Fibroblast of mammary gland (primary cell): ENCODE measurements around the gene ZNF778.
A peak's percentile ranks its signal among the peaks of the same experiment; 100 is the strongest.

Experiments
- DNase-seq: peaks from one replicate; pipeline ENCODE4 v3.0.0-alpha.2; 2010; ENCODE audit warnings: low read depth
- H3K4me3 ChIP-seq: 2 replicates; pipeline ENCODE4 v1.5.1; 2011; ENCODE audit warnings: low read depth, mild to moderate bottlenecking, low read length, moderate library complexity; ENCODE audit not compliant: control insufficient read depth
- TF ChIP-seq, protein P1 (sequence below): conservative IDR thresholded peaks from 2 replicates; pipeline ENCODE4 v1.5.1; 2011; ENCODE audit warnings: low read depth, low read length, inconsistent platforms; ENCODE audit not compliant: control insufficient read depth, insufficient read depth

ZNF778 gene

DNA sequence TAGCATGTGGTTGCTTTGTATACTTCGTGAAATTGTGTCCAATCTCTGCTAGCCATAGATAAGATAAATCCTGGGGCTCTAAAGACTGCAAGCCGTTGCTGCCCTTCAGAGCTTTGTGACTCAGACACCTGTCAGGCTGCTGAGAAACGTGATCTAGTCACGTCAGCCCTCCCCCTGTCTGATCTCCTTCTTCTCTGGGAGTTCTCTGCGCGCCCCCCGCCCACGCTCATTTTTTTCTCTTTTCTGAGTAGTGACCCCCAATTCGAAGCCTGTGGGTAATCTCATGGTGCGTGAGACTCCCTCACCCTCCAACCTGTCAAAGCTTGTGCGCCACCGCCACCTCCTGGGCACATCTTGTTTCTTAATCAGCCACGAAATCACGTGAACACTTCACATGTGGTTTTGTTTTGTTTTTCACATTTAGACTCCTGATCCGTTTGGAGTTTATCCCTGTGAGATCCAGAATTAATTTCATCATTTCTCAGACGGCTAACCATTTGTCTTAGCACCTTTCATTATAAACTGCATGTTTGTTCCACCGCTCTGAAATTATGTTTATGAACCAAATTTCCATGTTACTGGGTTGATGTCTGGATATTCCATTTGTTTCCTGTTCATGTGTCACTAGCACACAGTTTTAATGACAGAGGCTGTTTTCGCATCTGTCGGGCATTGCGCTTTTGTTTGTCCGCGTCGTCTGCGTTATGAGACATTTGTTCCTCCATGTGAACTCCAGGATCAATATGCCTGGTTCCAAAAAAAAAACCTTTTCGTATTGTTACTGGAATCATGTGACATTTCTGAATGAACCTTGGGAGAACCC is 977 bp upstream of the ZNF778 start:
- H3K4me3 ChIP-seq, result peak overlapping the region; percentile 86
- TF ChIP-seq, protein P1, sequence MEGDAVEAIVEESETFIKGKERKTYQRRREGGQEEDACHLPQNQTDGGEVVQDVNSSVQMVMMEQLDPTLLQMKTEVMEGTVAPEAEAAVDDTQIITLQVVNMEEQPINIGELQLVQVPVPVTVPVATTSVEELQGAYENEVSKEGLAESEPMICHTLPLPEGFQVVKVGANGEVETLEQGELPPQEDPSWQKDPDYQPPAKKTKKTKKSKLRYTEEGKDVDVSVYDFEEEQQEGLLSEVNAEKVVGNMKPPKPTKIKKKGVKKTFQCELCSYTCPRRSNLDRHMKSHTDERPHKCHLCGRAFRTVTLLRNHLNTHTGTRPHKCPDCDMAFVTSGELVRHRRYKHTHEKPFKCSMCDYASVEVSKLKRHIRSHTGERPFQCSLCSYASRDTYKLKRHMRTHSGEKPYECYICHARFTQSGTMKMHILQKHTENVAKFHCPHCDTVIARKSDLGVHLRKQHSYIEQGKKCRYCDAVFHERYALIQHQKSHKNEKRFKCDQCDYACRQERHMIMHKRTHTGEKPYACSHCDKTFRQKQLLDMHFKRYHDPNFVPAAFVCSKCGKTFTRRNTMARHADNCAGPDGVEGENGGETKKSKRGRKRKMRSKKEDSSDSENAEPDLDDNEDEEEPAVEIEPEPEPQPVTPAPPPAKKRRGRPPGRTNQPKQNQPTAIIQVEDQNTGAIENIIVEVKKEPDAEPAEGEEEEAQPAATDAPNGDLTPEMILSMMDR, result peak; percentile 58
- DNase-seq, result peak; percentile 78

DNA sequence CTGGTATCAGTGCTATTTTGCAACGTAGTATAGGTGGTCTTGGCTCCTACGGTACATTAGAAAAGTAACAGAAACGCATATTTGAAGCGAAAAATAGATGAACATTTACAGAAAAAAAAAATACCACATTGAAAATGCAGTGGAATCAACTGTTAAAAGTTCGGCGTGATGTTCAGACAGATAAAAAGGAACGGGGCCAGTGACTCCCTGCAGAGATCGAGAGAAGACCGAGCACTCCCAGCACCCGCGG is 440 bp upstream of the ZNF778 start:
- H3K4me3 ChIP-seq, result peak overlapping the region; percentile 86
- TF ChIP-seq, protein P1, result no peak
- DNase-seq, result no peak

DNA sequence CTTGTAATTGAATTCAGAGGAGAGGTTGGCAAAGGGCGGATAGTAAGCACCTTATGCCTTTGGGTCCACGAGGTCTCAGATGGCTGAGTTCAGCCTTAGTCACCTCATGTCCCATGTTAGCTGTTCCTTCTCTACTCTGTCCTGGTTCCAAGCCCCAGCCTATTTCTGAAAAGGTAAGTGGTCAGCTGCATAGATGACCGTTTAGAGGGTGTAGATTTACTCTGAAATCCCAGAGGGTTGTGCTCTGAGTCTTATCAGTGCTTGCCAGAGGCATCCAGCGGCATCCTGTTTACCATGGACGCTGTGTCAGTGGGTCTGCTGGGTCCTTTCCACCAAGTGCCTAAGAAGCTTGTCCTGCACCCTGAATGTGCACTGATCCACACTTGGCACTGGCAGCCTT is 1.9 kb downstream of the ZNF778 start:
- DNase-seq, result no peak
- TF ChIP-seq, protein P1, result no peak
- no peak overlapping the region for H3K4me3 ChIP-seq

DNA sequence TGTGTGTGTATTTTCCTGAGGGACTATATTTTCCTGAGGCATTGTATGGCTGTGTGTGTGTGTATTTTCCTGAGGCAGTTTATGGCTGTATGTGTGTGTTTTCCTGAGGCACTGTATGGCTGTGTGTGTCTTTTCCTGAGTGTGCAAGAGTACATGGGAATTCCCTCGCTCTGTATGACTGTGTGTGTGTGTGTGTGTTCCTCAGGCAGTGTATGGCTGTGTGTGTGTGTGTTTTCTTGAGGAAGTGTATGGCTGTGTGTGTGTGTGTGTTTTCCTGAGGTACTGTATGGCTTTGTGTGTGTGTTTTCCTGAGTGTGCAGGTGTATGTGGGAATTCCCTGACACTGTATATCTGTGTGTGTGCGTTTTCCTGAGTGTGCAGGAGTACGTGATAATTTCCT is 4.1 kb downstream of the ZNF778 start:
- no peak for DNase-seq
- H3K4me3 ChIP-seq, result no peak overlapping the region
- TF ChIP-seq, protein P1, result no peak

DNA sequence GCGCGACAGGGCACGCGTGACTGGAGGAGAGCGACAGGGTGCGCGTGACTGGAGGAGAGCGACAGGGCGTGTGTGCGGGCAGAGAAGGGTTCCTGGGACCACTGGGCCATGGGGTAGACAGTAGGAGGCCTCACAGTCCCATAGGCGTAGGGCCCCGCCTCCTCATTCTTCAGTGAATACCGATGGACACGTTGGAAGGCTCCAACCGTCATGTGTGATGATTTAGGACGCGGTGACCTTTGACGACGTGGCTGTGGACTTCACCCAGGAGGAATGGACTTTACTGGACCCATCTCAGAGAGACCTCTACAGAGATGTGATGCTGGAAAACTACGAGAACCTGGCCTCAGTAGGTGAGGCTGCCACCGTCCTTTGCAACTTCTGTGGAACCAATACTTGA is 5.4 kb downstream of the ZNF778 start:
- TF ChIP-seq, protein P1, result no peak
- no peak overlapping the region for H3K4me3 ChIP-seq
- no peak for DNase-seq

DNA sequence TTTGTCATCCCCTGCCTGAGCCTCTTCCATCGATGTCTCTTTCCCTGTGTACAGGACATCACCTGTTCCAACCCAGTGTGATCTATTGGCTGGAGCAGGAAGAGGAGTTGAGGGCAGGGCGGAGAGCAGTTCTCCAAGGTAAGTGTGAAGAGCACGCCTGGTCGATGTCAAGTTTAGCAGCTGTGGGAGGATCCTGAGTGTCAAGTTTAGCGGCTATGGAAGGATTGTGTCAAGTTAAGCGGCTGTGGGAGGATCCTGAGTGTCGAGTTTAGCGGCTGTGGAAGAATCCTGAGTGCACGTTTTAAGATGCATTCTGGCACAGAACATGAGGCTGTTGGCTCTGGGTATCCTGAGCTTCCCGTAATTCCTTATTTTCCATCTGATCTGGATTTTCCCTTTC is 7.2 kb downstream of the ZNF778 start:
- no peak for DNase-seq
- no peak overlapping the region for H3K4me3 ChIP-seq
- TF ChIP-seq, protein P1, result no peak

DNA sequence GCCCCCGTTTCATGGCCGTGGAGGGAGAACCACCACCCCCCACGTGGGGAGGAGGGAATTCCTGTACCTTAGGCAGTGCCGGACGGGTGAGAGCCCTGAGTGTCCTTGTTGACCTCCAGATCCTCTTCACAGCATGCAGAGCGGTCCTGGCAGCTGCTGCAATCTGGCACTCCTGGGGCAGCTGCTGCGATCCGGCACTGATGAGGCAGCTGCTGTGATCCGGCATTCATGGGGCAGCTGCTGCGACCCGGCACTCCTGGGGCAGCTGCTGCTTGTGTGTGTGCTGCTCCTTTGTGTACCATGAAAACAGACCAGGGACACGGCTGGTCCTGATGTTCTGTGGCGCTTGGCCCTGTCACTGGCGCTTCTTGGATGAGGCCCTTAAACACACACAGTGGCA is 12.8 kb downstream of the ZNF778 start:
- TF ChIP-seq, protein P1, result no peak
- H3K4me3 ChIP-seq, result no peak overlapping the region
- no peak for DNase-seq
